SU-DHL-6 (cell line): ENCODE measurements around the gene CDKAL1.

ENCODE experiments used
- H2AFZ ChIP-seq: fragments of 200-600 bp; sonication (generic); 2 replicates; pipeline ENCODE4 v1.6.1; 2014; ENCODE audit warnings: low read depth, mild to moderate bottlenecking, moderate library complexity, mixed read lengths, antibody characterized with exemption, low read length; ENCODE audit not compliant: severe bottlenecking
- H3F3A ChIP-seq: fragments of 200-600 bp; shearing (Covaris generic); 2 replicates; pipeline ENCODE4 v1.6.0; 2016; ENCODE audit warnings: antibody characterized with exemption, mild to moderate bottlenecking; ENCODE audit not compliant: insufficient read depth
- H3K27ac ChIP-seq: fragments of 200-600 bp; sonication (generic); 2 replicates; pipeline ENCODE4 v1.5.1; 2016; ENCODE audit warnings: low read depth, mild to moderate bottlenecking, low read length, moderate library complexity, mixed read lengths
- H3K27me3 ChIP-seq: fragments of 200-600 bp; sonication (generic), shearing (Covaris generic); 2 replicates; pipeline ENCODE4 v1.6.0; 2014; ENCODE audit warnings: mild to moderate bottlenecking, low read length
- H3K36me3 ChIP-seq: fragments of 200-600 bp; sonication (generic); 2 replicates; pipeline ENCODE4 v1.6.1; 2014; ENCODE audit warnings: mild to moderate bottlenecking, low read length, mixed read lengths
- H3K4me2 ChIP-seq: fragments of 300-600, 200-600 bp; shearing (Covaris generic), sonication (generic); 2 replicates; pipeline ENCODE4 v1.6.0; 2014; ENCODE audit warnings: low read length, low read depth, mild to moderate bottlenecking; ENCODE audit not compliant: poor library complexity, severe bottlenecking
- H3K4me3 ChIP-seq: fragments of 200-600 bp; sonication (generic); 2 replicates; pipeline ENCODE4 v1.5.1; 2014; ENCODE audit warnings: antibody characterized with exemption, low read length, mild to moderate bottlenecking, mixed read lengths; ENCODE audit not compliant: insufficient read depth, poor library complexity, severe bottlenecking
- H3K79me2 ChIP-seq: fragments of 200-600 bp; sonication (generic); 2 replicates; pipeline ENCODE4 v1.6.1; 2014; ENCODE audit warnings: mild to moderate bottlenecking, low read length, moderate library complexity; ENCODE audit not compliant: insufficient read depth
- H3K9ac ChIP-seq: fragments of 200-600 bp; sonication (generic); 2 replicates; pipeline ENCODE4 v1.7.0; 2014; ENCODE audit warnings: mild to moderate bottlenecking, low read length
- H3K9me2 ChIP-seq: fragments of 200-600 bp; sonication (generic); replicated peaks from 2 replicates; pipeline ENCODE4 v1.6.1; 2014; ENCODE audit warnings: low read length; ENCODE audit not compliant: insufficient read depth
- H3K9me3 ChIP-seq: fragments of 200-600 bp; sonication (generic); 2 replicates; pipeline ENCODE4 v1.6.1; 2014; ENCODE audit warnings: low read length, mixed read lengths; ENCODE audit not compliant: insufficient read depth
- H4K20me1 ChIP-seq: fragments of 200-600 bp; sonication (generic); 2 replicates; pipeline ENCODE4 v1.6.1; 2014; ENCODE audit warnings: low read depth, mild to moderate bottlenecking, antibody characterized with exemption, low read length, moderate library complexity, mixed read lengths
- EZH2phosphoT487 ChIP-seq: fragments of 200-600 bp; sonication (generic), shearing (Covaris generic); conservative IDR thresholded peaks from 2 replicates; pipeline ENCODE4 v1.6.1; 2018; ENCODE audit warnings: mild to moderate bottlenecking, antibody characterized with exemption, low read length, moderate library complexity, mixed read lengths
- TF ChIP-seq, protein P1 (sequence below): fragments of 200-600 bp; sonication (generic); IDR thresholded peaks from one replicate; pipeline ENCODE4 v1.5.1; 2017; ENCODE audit warnings: antibody characterized with exemption, mild to moderate bottlenecking, low read length, moderate library complexity; ENCODE audit not compliant: insufficient read depth, poor library complexity, severe bottlenecking

Gene CDKAL1

DNA sequence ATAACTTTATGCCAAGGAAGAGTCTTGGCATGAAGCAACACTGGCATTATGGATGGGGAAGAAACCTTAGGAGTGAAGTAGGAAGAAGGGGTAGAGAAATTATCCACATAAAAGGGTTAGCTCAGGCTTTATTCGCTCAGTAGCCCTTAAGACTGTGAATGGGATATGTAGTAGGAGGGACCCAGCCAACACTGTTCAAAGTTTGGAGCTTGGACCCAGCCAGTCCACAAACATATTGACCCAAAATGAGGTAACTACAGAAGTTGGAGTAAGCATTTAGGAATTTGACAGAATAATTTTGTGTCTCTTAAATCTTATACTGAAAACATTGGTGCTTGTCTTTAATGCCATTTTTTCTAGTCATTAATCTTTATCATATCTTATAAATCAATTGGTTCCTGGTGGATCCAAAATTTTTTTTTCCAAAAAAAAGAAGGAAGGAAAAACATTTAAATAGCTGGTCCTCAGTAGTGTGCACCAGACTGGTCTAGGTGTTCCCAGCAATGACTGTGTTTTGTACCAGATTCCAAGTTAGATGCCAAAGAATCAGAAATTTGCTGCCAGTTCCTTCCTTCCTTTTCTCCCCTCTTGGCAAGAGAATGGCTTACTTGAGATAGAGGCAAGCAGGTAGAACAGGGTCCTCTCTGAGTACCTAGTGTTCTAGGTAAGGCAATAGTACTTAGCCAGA lies 607.5 kb downstream of the CDKAL1 start:
- Histone ChIP-seq H3K36me3 (no peaks in the 10 kb centered on the region), H3F3A (no peaks in the 10 kb centered on the region), H4K20me1 (no peaks in the 10 kb centered on the region), H3K27me3 (no peaks in the 10 kb centered on the region), H3K79me2 (no peaks in the 10 kb centered on the region), H2AFZ (no peak overlapping the region), H3K4me2 (no peak overlapping the region), H3K9me2 (no peaks in the 10 kb centered on the region), H3K27ac (no peak overlapping the region), H3K4me3 (no peak overlapping the region), H3K9ac (no peak overlapping the region), H3K9me3 (no peaks in the 10 kb centered on the region)
- TF ChIP-seq, protein P1, sequence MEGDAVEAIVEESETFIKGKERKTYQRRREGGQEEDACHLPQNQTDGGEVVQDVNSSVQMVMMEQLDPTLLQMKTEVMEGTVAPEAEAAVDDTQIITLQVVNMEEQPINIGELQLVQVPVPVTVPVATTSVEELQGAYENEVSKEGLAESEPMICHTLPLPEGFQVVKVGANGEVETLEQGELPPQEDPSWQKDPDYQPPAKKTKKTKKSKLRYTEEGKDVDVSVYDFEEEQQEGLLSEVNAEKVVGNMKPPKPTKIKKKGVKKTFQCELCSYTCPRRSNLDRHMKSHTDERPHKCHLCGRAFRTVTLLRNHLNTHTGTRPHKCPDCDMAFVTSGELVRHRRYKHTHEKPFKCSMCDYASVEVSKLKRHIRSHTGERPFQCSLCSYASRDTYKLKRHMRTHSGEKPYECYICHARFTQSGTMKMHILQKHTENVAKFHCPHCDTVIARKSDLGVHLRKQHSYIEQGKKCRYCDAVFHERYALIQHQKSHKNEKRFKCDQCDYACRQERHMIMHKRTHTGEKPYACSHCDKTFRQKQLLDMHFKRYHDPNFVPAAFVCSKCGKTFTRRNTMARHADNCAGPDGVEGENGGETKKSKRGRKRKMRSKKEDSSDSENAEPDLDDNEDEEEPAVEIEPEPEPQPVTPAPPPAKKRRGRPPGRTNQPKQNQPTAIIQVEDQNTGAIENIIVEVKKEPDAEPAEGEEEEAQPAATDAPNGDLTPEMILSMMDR: no peak
- TF ChIP-seq EZH2phosphoT487: no peak

- no peaks in the 10 kb centered on the region for H3K9me3 ChIP-seq
- TF ChIP-seq, protein P1: no peak
- no peak for TF ChIP-seq EZH2phosphoT487
- no peaks in the 10 kb centered on the region for H3K36me3 ChIP-seq
- no peaks in the 10 kb centered on the region for H3K9me2 ChIP-seq
- no peak overlapping the region for H3K4me2 ChIP-seq
- no peak overlapping the region for H3K4me3 ChIP-seq
- H3K79me2 ChIP-seq: no peaks in the 10 kb centered on the region
- no peaks in the 10 kb centered on the region for H3K27me3 ChIP-seq
- no peak overlapping the region for H3K27ac ChIP-seq
- no peaks in the 10 kb centered on the region for H4K20me1 ChIP-seq
- H3F3A ChIP-seq: no peaks in the 10 kb centered on the region
- H2AFZ ChIP-seq: no peak overlapping the region
- H3K9ac ChIP-seq: no peak overlapping the region
Observed at GRCh38 chr6:21142741-21143140, 608.5 kb downstream of the CDKAL1 start.

DNA sequence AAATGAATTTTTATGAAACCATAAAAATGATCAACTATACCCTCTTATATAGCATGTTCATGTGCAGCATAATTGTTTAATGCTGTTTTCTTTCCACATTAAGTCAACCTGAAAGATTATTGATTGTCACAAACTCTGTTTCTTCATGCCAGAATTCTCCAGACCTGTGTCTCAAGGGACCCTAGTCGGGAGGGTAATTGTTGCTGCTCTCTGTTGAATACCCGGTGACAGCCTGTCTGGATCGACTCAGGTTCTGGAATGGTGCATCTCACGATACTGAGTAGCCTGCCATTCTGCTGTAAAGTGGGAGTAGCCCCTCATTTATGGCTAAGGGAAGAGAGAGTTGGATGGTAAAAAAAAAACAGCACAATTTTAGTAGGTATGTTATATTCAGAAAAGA lies 609.4 kb downstream of the CDKAL1 start:
- Histone ChIP-seq H3K27ac (no peak overlapping the region), H3K27me3 (no peaks in the 10 kb centered on the region), H2AFZ (no peak overlapping the region), H3K9me2 (no peaks in the 10 kb centered on the region), H3K4me2 (no peak overlapping the region), H3F3A (no peaks in the 10 kb centered on the region), H3K79me2 (no peaks in the 10 kb centered on the region), H3K9ac (no peak overlapping the region), H3K4me3 (no peak overlapping the region), H3K9me3 (no peaks in the 10 kb centered on the region), H4K20me1 (no peaks in the 10 kb centered on the region), H3K36me3 (no peaks in the 10 kb centered on the region)
- TF ChIP-seq, protein P1: no peak
- no peak for TF ChIP-seq EZH2phosphoT487
